Activated CD4-positive, CD25-positive, alpha-beta regulatory T cell (primary cell): ENCODE results near the gene BCAS1.

Experiments
- DNase-seq, 4 experiments: peaks; one replicate each; lab custom pipeline; 2025; lab: John Stamatoyannopoulos, UW

BCAS1 gene

DNA sequence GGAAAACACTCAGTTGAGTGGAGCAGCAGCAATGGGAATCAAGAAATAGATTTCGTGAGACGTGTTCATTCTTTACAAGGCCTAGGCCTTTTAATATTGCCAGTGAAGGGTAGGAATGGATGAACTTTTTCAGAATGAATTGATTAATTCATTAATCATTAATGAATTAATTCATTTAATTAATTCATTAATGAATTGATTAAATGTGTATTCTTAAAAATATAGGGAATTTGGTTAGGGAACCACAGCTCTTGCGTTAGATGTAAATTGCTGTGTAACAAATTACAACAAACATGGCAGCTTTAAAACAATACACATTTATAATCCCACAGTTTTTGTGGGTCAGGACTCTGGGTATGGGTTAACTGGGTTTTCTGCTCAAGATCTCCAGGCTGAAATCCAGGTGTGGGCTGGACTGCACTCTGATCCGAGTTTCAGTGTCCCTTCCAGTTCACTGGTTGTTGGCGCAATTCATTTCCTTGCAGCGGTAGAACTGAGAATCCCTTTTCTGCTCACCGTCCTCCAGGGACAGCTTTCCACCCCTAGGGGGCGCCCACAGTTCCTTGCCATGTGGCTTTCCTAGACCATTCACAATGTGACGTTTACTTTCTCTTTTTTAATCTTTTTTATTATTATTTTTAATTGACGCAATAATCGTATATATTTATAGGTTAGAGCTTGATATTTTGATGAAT, 32.8 kb upstream of the BCAS1 start:
- peak; percentile 28 to 59 (median 40) for DNase-seq

DNA sequence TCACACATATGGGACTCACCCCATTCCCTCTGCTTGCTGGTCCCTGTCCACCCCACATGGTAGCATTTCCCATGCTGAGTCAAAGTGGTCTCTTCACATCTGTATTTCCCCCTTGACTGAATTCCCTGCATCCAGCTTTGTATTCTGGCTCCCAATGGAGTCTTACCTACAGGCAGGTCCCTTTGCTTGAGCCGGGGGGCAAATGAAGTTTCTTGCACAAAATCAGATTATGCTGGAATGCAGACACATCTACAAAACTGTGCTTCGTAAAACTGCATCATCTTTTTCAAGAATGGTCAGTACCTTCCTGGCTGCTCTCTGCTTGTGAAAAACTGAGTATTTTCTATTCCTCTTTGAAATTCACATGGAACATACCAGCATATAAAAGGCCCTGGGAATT, 32.1 kb upstream of the BCAS1 start:
- no peak for DNase-seq

DNA sequence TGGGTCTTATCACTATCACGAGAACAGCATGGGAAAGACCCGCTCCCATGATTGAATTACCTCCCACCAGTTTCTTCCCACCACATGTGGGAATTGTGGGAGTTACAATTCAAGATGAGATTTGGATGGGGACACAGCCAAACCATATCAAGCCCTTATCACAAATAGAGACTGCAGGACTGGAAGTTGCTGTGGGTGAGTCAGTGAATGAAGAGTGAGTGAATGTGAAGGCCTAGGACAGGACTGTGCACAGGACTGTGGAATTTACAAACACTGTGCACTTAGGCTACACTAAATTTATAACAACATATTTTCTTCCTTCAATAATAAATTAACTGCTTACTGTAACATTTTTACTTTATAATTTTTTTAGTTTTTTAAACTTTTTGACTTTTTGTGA, 30.2 kb upstream of the BCAS1 start:
- no peak for DNase-seq

DNA sequence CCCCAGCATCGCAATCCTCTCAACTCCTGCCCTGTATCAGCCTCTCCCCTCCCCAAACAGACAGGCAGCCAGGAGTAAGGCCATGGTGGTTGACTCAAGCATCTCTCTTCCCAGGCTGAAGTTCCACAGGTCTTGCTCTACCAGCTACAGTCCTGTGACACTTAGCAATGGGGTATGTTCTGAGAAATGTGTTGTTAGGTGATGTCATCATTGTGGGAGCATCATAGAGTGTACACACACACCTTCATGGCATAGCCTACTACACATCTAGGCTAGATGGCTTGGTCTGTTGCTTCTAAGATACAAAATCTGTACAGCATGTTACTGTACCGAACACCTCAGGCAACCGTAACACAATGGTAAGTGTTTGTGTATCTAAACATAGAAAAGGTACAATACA, 29.5 kb upstream of the BCAS1 start:
- DNase-seq = no peak

DNA sequence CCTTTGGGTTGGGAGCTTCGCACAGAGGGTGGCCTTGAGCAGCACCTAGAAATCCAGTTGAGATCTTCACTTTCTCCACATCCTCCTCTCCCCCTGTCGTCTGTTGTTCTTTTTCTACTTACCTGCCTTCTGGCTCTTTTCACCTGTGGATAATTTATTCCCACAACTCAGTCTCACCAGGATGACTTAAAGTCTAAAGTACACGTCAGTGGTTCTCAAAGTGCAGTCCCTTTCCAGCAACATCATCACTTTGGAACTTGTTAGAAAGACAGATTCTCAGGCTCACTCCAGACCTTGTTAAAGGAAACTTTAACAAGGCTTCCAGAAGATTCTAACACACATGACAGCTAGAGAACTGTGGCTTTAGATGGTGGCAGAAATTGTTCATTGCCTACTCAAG, 27.7 kb upstream of the BCAS1 start:
- no peak for DNase-seq

DNA sequence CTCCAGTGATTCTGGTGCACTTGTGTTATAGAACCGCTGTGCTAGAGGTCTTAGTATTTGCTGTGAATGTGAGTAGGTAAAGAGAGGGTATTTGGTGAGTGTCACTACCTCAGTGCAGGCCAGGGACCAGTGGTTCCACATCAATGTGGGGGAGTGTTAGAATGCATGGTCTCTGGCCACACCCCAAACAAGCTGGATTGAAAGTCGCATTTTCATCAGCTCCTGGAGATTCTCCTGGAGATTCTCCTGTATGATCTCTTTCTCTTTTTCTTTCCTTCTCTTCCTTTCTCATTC, 26.8 kb upstream of the BCAS1 start:
- no peak for DNase-seq

DNA sequence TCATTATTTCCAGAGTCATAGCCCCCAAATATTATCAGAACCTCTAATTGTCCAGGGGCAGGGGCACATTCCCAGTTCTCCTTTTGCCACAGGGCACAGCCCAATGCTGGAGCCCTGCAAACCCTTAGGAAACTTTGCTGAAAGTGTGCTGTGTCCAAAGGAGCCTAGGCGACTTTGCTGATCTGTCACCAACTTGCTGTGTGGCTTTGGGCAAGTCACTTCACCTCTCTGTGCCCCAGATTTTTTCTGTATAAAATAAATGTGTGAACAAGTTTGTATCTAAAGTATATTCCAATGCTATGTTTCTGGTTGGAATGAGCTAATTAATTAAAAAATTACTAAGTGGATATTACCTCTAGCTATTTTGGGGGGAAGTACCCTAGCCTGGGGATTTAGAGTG, 25.4 kb upstream of the BCAS1 start:
- DNase-seq = no peak

DNA sequence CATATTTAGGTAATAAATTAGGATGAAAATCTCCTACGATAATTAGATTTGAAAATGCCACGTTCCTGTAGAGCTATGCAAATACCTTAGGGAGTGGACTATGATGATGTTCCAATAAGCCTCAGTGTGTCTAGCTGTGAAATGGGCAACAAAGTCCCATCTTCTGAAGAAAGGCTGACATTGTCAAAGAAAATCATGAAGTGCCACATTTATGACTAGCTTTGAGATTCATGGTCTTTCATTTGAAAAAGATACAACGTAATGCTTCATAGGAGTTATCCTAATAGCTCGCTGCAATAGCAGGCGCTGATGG, 23.8 kb upstream of the BCAS1 start:
- DNase-seq = no peak

DNA sequence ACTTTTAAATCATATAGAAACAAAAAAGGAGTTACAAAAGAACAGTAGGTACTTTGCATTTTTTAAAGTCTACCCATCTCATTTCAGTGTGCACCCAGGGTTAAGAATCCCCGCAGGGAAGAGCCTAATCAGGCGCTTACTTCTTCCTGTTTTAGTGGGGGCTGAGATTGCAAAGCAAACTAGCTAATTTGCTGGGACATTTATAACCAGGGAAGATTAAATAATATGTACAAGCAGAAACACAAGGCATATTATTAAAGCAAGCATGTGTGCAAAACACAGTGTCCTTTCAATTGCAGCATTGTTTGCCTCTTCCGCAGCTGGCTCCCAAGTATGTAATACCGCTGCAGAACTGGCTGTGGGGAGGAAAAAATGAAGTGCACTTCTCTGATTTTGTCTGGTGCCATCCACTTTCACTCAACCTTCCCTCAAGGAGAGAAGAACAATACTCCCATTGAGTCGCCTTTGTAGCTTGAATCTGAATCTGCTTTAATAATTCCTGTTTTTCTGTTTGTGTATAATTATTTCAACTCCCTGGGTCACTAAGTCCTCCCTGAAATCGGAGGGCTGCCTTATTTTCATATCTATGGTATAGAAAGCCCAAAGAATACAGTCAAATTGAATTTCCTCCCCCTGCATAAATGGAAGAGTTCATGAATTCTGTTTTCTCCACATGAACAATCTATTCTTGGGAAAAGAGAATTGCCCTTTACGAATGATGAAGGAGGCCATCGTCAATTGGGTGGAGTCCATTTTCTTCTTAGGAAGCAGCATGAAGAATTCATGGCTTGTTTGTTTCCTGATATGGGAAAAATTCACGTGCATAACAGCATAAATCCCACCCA, 23.3 kb upstream of the BCAS1 start:
- DNase-seq = no peak

DNA sequence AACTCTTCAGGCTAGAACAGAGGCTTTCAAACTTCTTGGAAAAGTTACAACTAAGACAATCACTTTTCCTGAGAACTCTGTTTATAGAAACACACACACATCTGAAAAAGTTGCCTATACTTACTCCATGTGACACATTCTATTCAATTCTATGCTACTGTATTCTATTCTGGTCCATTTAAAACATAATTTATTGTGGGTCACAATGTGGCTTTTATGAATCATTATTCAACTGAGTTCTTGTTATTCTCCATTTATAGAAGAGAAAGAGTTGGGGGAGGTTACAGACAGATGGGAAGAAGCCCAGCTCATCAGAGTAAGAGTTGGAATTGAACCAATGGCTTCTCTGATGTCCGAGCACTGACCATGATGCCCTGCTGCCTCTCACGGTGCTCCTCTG, 21.6 kb upstream of the BCAS1 start:
- no peak for DNase-seq

DNA sequence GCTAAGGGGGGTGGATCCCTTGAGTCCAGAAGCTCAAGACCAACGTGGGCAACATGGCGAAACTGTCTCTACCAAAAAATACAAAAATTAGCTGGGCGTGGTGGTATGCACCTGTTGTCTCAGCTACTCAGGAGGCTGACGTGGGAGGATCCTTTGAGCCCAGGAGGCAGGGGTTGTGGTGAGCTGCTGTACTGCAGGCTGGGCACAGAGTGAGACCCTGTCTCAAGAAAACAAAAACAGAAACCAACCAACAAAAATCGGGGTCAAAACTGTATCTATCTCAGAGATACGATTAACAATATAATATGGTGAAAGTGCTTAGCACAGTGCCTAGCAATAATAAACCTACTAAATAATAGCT, 20.7 kb upstream of the BCAS1 start:
- no peak for DNase-seq

DNA sequence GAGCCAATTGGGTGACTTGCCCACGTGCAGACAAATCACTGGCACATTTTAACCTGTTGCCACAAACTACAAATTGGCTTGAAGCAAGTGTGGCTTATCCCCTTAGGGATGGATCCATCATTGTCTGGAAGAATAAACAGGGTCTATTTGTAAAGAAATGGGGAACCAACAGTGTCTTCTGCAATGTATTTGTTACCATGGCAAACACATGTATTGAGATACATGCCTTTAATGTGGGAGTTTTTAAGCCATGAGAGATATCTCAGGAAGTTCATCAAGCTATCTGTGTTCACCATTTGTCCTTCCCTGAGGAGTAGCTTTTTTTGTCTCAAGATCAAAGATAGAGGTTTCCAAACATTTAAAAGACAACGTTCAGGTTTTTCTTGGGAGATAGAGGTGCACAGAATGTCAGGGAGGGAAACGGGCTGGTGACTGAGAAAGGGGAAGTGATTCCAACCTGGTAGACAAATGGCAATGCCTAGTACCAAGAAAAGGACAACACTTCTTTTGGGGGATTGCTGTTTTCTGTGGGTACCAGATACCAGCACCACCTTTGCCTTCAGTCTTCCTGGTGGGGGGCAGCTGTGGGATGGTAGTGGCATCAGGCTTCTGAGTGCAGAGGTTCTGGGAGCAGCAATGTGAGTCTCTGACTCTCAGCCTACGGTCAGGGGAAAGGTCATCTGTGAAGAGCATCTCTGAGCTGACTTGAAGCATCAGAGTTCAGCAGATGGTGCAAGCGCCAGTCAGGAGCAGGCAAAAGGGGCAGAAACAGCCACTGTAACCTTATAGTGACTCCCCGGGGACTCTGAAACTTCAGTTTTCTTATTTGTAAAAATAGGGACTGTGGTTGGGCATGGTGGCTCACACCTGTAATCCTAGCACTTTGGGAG, 20.1 kb upstream of the BCAS1 start:
- no peak for DNase-seq

DNA sequence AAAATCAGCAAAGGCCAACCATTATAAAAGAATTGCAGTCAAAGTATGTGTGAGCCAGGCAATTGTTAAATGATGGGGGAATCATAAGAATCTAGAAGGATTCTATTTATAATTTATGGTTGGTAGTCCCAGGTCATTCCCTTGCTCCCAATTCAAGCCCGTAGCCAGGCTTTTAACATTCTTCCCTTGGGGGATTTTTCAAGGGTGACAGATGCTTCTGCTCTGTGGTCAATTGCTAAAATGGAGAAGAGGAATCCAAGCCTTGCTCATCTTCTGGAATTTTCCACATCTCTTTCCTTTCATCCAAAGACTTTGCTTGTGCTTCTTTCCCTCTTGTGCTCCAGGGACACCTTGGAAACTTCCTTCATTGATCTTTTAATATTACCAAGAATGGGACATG, 18.0 kb upstream of the BCAS1 start:
- no peak for DNase-seq

DNA sequence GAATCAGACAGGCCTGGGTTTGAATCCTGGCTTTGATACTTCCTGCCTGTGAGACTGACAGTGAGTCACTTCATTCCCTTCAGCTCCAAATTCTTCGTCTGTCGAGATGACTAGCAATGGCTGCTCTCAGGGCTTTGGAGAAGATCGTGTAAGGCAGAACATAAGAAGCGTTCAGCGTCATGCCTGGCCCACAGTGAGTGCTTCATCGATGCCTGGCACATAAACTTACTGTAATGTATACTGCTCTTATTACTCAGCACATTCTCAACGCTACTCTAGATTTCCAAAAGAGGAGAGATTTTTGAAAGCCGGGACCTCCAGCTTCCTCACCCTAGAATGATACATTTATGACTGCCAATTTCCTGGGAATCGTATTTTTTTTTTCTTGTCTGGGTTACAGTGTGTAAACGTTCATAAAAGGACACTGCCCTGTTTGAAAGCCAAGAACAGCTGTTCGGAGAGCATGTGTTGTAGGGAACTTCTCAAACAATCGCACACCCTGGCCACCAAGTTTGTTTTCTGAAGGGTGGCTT, 16.2 kb upstream of the BCAS1 start:
- DNase-seq = no peak

DNA sequence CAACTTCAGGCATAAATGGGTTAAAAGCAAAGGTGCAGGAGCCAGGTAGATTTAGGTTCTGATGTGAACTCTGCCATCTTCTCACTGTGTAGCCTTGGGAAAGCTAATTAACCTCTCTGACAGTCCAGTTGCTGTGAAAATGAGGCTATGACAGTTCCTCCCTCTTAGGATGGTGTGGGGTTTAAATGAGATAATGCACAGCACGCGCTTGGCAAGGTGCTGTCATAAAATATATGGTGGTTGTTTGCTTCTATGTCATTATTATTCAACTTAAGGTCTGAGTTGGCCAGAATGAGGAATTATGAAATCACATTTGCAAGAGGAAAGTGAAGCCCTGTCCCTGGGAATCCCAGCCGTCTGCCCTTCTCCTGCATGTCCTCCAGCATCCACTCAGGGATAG, 15.5 kb upstream of the BCAS1 start:
- no peak for DNase-seq

DNA sequence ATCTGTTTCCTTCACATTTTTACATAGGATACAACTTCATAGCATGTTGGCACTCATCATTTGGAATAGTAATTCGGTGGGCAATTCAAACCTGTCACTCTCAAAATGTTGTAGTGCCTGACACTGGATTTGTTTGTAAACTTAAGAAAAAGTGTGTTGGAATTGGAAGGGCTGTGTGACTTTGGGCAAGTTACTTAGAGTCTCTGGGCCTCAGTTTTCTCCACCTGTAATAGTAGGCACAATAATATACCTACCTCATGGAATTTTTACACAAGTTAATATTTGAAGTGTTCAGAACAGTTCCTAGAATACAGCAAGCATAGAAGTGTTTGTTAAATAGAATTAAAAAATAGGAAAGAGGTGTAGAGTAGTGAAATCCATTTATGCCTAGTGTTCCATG, 15.0 kb upstream of the BCAS1 start:
- DNase-seq = no peak

DNA sequence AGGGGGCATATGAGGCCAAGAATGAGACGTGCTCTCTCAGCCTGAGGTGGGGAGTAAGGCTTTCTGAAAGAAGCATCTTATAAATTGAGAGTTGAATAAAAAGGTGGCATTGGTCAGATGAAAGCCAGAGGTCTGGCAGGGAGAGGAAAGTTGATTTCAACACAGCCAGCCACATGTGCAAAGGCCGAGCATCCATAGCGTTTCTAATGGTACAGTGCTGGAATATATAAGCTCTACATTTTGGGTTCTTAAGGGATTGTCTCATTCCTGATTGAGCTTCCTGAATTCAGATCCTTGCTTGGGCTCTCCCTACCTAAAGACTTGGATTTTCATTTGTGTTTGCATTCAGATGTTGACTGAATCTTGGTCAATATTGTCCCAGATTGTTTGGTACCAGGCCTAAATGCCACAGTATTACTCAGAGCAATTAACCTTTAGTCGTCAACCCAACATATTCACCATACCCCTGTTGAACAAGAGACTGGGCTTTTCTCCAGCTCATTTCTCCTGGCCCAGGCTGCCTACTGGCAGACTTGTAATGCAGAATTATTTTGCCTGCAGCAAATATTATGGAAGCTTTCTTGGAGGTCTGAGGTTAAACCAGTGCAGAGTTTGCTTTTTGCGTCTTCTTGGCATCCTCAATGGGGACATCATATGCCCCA, 14.5 kb upstream of the BCAS1 start:
- no peak for DNase-seq

DNA sequence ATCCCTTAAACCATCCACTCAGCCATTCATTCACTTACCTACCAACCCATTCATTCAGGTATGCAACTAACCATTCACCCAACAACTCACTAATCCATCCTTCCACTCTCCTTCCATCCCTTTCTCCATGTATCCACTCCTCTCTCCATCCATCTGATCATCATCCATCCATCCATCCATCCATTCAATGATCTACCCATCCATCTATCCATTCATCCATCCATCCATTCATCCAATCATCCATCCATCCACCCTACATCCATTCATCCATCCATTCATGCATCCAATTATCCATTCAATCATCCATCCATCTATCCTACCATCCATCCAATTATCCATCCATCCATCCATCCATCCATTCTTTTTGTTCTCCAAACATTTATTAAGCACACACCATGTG, 13.8 kb upstream of the BCAS1 start:
- no peak for DNase-seq

DNA sequence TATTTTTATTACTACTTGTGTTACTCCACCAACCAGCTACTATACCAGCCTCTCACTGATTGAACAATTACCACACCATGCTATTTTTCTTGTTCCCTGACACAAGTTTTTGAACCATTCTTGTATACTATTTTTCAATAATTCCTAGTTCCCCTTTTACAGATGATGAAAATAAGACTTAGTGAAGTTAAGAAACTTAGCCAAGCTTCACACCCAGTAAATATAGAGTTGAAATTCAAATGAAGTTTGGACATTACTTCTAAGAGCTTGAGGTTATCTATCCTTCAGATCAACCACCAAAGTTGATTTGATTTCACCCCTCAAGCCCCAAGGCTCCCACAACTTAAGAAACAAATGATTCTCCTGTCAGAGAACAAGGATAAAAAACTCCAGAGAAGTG, 13.1 kb upstream of the BCAS1 start:
- DNase-seq = no peak

DNA sequence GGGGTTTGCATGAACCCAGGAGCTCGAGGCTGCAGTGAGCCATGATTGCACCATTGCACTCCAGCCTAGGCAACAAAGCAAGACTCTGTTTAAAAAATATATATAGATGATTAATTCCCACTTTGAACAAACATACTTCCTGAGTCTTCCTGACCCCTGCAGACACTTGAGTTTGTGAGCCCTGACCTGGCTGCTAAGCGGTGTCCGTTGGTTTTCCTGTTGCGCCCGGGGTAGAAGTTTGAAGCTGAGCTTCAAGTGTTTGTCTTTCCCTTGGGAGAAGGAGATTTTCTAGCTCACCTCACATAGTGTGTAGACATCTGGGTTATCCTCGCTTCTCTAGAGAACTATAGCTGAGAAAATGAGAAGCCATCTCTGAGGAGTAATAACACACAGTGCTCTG, 11.7 kb upstream of the BCAS1 start:
- DNase-seq = no peak

DNA sequence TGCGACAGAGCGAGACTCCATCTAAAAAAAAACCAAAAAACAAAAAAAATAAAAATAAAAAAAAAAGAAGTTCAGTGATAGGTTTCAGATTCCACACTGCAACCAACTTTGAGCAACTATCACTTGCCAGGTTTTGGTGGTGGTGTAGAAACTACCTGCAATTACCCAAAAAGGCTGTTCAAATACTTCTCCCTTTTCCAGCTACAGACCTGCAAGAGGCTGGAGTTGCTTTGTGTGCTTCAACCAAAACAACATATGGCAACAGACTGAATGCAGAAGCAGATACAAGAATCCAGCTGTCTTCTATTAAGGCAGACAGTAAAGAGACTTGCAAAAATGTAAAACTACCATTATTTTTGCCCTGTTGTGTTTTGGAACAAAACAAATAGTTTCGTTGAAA, 9.3 kb upstream of the BCAS1 start:
- DNase-seq = no peak

DNA sequence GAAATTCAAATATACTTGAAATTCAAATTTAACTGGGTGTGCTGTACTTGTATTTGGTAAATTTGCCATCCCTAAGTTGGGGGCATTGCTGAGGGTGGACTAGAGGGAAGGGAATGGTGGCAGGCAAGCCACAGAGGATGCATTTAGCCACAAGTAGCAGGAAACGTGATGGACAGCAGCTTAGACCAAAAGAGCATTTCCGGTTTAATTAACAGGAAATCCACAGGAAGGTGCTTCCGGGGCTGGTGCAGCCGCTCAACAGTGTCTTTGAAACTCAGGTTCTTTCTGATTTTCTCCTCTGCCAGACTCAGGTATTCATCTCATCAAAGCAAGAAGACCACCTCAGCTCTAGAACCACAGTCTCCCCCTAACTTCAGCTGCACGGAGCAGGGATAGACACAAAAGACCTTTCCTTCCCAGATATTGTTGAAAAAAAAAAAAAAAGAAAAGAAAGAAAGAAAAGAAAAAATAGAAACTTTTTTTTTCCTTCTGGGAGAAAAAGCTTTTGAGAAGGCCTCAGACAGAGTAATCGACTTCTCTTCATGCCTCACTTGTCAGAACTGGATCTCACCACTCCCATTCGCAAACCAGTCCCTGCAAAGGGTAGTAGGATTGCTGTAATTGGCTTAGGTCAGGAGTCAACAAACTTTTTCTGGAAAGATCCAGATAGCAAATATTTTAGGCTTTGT, 8.0 kb upstream of the BCAS1 start:
- DNase-seq = no peak
